HTERT RPE-1 (cell line): ENCODE measurements around the gene GABPA.
"Not testable (repeated sequence)": the region's sequence is repeated elsewhere in the genome, so short reads cannot be mapped to it uniquely, and the experiment has no call there.

ENCODE experiments used
- in situ Hi-C: fragments of 300-500 bp; cut with MboI; formaldehyde crosslinking; loops from 4 replicates; pipeline ENCODE4 v1.14.3; 2020; ENCODE audit warnings: low sequenced_read_pairs

Gene GABPA

DNA sequence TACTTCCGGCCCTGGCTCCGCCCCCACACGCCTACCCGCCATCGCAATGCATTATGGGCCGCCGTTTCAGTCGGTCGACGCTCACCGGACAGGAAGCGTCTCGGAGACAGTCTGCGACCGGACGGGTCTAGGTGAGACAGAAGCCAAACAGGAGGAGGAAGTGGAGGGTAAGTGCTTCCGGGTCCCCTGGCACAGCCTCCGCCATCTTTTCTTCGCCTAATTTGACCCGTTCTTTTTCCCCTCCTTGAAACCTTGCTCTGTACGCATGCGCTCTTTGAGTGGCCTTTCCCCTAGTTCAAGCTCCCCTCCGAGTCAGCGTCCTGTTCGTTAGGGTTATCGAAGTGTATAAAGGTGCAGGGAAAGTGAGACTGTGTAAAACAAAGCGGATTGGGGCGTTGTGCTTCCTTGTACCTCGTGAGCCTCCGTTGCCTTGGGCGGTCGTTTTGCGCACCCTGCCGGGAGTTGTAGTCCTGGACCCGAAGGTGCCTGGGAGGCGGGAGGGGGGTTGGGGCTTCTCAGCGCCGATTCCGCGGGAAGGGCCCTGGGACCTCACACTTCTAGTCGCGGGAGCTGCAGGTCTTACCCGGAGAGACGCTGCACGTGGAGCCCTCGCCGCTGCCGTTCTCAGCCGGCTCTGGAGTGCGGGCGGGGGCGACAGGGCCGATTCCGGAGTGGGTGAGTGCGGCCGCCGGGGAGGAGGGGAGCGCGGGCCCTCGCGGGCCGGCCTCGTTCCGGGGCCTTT, at the start of gene GABPA, which contains the start of gene ATP5PF:
GABPA (plus strand) TSS at position 69 of the 742 bp plus-strand sequence. CDS start 6,627 bp downstream, outside the sequence.
ATP5PF (minus strand) TSS at position 1 of the 742 bp plus-strand sequence. CDS start 5,110 bp downstream, outside the sequence.
- in situ Hi-C loops, result no loop called here

DNA sequence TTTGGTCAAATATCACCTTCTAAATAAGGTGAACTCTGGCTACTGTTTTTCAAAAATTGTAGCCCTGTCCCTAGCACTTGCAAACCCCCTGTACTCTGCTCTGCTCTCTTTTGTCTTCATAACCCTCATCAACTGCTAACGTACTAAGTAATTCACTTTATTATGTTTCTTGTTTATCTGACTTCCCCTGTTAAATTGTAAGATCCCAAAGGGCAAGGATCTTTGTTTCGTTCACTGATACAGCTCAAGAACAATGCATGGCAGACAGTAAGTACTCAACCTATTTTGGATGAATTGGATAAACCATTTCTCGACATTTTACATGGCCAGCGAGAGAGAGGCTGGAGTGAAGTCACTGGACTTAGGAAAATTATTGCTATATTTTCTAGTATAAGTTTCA, 47.0 kb upstream of the GABPA start:
- in situ Hi-C loops, result no loop called here

DNA sequence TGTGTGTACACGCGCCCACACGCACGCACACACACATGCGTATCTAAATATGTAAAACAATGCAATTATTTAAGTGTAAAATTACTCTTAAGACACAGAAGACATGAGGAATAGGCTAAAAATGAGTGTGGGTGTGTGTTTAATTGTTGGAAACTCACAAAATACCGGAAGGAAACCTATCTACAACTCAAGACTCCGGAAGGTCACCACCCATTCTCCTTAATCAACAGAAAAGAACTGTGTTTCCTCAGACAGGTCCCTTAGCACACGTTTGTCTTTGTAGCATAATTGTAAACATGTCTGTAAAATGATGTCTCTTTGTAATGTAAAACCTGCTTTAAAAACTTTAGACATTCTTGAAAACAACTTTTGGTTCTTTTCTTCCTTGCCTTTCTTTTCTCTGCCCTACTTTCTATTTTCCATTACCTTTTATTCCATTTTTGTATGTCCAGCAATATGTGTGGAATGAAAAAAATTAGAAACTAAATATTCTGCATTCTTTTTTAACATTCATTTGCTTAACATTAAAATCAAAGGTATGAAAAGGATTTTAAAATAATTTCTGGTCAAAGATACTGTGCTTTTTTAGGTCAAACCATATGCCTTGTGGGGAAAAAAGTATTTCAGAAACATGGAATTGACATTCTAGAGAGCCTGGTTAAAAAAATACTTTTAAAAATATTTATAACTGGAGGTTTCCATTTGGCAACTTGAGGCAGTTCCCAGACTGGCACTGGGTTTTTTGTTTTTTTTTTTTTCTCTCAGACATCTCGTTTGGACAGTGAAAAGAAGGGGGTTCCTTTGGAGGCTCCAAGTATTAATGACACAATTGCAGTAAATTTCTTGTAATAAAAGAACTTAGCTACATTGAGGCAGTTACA, 46.3 kb upstream of the GABPA start:
- in situ Hi-C loops, result no loop called here

DNA sequence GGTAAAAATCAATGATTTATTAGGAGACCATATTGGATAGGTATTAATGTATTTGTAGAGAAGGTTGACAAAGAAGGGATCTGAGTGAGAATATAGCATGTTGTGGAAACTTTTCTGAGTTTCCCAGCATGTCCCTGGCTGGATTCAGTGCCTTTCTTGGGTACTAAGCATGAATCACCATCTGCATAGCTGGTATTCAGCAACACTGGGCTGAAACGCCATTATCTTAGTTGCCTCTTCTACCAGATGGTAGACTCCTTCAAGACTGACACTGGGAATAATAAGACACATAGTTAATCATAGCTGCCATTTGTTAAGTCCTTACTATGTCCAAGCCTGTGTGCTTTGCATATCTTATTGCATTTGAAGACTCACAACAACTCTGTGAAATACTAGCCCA, 45.5 kb upstream of the GABPA start:
- in situ Hi-C loops, result no loop called here

DNA sequence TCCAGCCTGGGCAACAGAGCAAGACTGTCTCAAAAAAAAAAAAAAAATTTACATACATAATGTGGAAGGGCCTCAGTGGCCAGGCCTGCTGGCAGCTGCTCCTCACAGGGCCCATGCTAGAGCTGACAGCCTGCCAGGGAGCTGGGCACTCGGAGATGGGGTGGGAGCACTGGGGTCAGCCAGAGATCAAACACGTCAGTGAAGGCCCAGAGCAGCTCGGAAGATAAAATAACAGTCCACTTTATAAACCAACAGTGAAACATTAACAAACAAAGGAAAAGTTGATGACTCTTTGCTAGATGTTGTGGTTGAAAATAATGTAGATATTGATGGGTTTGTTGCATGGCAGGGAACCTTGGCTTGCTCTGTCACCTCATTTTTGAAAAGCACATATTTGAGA, 42.8 kb upstream of the GABPA start:
- in situ Hi-C loops, result no loop called here

DNA sequence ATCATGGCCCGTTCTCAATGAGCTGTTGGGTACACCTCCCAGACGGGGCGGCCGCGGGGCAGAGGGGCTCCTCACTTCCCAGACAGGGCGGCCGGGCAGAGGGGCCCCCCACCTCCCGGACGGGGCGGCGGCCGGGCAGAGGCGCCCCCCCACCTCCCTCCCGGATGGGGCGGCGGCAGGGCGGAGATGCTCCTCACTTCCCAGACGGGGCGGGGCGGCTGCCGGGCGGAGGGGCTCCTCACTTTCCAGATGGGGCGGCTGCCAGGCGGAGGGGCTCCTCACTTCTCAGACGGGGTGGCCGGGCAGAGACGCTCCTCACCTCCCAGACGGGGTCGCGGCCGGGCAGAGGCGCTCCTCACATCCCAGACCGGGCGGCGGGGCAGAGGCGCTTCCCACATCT, 39.3 kb upstream of the GABPA start:
- in situ Hi-C loops, result not testable (repeated sequence)

DNA sequence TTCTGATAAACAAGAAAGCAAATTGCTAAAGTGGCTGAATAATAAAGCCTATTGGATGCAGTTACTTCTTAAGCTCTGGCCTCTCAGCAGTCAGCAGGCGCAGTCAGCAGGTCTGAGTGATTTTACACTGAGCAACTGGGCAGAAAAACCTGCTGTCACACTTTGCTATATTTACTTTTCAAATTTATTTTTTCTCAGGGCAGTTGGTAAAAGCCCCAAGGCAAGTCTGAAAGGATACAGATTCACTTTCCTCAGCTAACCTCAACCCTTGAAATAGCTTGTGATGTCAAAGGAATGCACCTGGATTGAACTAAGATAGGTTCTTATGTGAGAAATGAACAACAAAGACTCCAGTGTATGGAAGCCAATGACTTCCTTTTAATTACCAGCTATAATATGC, 34.0 kb upstream of the GABPA start:
- in situ Hi-C loops, result no loop called here

DNA sequence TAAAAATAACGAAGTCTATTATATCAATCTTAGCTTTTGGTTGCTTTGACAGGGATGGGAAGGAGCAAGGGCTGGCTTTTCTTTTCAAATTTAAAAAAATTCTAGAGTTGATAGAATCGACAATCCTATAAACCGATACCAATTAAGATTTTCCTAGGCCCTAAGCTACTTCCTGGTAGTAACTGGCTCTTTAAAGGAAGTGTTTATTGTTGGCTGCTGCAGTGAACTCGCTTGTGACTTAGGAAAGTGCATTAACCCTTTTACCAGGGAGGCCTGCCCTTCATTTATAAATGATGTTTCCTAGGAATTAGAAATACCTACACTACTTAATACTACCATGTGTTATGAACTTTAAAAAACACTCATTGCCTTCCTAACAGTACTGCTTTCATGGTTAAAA, 33.2 kb upstream of the GABPA start:
- in situ Hi-C loops, result no loop called here

DNA sequence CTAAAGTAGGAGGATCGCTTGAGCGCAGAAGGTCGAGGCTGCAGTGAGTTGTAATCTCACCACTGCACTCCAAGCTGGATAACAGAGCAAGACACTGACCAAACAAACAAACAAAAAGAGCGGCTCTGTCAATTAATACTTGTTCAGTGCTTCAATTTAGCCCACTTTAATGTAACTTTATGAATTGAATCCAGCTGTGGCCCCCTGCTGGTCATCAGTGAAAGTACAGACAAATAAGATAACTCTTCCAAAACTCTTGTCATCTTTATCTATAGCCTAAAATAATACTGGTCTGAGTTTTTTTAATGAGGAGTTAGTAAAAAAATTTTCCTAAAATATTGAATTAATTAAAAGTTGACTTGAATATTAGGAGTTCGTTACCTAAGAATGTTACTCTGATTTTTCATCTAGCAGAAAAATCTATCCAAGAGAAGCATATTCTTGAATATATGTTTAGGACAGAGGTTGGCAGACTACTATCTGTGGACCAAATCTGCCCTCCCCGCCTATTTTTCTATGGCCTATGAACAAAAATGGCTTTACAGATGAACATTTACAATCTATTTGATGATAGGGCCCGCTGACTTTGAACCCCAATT, 26.2 kb upstream of the GABPA start:
- in situ Hi-C loops, result no loop called here

DNA sequence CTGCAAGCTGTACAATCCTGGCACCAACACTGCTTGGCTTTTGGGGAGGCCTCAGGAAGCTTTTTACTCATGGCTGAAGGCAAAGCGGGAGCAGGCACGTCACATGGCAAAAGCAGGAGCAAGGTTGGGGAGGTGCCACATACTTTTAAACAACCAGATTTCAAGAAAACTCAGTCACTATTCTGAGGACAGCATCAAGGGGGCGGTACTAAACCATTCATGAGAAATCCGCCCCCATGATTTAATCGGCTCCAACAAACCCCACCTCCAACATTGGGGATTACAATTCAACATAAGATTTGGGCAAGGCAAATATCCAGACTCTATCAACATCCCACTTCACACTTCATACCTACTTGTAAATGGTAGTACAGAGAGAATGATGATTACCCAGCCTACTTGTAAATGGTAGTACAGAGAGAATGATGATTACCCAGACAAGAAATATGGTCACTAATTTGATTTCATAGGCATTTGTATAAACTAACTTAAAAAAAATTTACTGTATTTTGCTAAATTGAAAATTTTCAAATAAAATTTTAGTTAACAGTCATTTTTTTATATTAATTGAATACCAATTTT, 25.0 kb upstream of the GABPA start:
- in situ Hi-C loops, result no loop called here

DNA sequence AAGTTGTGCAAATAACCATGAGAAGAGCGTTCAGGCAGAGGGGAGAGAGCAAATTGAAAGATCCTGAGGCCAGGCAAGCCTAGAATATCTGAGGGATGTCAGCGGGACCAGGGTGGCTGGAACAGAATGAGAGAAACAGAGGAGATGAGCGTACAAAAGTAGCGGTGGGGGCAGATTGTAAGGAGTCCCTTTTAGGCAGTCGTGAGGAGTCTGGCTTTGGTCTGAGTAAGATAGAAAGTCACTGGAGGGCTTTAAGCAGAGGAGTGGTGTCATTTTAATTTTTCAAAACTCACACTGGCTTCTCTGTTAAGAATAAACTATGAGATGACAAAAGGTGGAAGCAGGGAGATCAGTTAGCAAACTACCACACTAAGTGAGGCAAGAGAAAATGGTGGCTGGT, 24.2 kb upstream of the GABPA start:
- in situ Hi-C loops, result no loop called here

DNA sequence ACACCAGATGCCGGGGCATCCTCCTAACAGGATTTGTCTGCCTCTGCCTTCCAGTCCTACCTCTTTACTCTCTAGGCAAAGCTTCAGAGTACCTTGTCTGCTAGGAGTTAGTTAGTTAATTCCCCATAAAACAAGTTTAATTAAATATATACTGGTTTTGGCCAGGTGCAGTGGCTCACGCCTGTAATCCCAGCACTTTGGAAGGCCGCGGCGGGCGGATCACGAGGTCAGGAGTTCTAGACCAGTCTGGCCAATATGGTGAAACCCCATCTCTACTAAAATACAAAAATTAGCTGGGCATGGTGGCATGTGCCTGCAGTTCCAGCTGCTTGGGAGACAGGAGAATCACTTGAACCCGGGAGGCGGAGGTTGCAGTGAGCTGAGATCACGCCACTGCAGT, 20.7 kb upstream of the GABPA start:
- in situ Hi-C loops, result not testable (repeated sequence)

DNA sequence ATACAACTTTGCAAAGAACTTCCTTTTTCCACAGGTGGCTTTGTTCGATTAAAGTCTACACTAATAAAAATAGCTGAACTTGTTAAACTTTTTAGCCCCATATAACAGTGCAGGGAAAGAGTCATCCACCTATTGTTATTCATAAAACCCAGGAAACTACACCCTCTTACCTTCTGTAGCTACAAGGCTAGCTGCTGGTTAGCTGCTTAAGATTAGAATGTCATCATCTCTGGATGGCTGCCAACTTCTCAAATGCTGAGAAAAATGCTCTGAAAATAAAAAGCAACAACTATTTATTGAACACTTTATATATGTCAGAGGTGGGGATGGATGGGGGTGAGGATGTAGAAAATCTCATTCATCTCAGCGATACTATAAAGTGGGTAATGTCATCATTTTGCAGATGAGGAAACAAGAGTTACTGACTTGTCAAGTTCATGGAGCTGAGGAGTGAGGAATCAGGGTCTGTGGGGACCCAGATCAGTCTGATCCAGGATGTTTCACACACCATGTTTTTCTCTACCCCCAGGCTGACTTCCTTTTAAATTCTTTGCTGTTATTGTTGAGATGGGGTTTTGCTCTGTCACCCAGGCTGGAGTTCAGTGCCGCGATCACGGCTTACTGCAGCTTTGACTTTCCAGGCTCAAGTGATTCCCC, 17.2 kb upstream of the GABPA start:
- in situ Hi-C loops, result no loop called here

DNA sequence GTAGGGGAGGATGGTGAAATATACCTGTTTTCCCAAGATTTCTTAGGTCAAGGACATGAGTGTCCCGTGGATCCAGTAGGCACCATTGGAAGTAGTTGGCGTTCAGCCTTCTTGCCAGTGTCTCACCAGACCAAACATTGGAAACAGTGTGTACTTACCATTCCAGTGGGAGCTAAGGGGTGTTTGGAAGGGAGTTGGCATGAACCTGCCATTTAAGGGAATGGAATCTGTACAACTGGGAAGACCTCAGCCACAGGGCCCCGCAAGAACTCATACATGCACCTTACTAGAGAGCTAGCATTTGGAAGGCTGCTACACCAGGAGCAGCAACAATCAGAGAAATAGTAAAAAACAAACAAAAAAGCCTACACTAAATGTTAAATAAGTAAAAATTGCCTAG, 12.8 kb upstream of the GABPA start:
- in situ Hi-C loops, result no loop called here

DNA sequence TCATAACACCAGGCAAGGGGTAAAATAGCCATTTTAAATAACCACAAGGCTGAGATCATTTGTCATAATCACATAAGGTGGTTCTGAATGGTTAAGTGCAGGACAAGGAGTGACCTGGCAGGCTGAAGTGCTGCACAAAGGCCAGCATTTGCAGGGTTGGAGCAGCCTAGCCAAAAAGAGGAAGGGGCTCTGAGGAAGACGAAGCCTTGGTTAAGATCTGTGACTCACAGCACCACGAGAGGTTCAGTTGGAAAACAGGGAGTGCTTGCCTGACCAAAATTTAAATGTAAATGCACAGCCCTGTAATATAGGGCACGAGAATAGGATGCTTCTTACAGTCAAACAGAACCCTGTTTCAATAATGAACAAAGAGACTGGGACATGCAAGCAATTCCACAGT, 12.1 kb upstream of the GABPA start:
- in situ Hi-C loops, result no loop called here

DNA sequence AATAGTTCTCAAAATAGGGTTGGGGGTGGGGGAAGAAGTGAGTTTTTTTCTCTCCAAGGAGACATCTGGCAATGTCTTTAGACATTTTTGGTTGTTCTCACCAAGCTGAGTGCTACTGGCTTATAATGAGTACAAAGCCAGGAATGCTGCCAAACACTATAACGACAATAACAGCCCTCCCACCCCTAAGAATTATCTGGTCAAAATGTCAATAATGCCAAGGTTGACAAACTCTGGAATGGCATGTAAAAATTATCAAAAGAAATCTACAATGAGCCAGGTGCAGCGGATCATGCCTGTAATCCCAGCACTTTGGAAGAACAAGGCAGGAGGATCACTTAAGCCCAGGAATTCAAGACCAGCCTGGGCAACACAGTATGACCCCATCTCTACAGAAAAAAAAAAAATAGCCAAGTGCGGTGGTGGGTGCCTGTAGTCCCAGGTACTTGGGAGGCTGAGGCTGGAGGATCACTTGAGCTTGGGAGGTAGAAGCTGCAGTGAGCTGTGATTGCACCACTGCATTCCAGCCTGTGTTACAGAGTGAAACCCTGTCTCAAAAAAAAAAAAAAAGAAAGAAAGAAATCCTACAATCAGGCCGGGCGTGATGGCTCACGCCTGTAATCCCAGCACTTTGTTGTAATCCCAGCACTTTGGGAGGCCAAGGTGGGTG, 2.5 kb upstream of the GABPA start:
- in situ Hi-C loops, result no loop called here

DNA sequence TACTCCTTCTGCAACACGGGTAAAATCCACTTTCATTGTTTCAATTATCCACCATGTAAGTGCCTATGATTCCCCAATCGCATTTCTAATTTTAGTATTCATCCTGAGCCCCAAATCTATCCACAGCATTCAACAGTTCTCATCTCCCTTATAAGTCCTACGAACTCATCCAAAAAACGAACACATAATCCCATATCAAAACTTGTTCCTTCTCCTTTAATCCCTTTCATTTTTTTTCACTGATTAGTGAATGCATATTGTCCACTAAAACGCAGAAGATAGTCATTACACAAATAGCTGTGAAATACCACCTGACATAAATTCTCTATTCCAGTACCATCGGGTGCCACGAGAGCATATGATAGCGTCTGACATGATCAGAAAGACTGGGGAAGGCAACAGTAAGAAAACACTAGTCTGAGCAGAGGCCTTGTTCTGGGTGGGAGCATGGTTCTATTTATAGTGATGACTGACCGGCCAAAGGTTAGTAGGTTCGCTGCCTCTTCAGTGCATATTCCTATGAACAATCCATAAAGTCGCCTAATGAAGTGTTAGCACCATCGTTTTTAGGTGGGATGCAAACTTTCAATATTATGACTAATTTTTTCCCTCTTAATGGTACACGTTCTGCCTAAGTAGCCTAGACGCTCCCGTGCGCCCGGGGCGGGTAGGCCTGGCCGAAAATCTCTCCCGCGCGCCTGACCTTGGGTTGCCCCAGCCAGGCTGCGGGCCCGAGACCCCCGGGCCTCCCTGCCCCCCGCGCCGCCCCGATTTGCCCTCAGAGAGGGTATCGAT, 716 bp upstream of the GABPA start:
- in situ Hi-C loops, result no loop called here

DNA sequence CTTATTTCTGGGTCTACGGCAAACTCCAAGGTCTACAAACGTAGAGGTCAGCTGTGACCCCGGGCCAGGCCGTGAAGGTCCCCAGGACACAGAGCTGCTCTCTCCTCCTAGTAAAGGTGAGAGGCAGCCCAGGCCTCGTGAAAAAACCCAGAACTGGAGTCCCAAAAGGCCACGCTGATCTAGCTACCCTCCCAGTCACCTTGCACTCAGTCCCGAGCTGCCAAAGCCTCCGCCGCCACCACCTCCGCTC, 193 bp upstream of the GABPA start:
- in situ Hi-C loops, result no loop called here

DNA sequence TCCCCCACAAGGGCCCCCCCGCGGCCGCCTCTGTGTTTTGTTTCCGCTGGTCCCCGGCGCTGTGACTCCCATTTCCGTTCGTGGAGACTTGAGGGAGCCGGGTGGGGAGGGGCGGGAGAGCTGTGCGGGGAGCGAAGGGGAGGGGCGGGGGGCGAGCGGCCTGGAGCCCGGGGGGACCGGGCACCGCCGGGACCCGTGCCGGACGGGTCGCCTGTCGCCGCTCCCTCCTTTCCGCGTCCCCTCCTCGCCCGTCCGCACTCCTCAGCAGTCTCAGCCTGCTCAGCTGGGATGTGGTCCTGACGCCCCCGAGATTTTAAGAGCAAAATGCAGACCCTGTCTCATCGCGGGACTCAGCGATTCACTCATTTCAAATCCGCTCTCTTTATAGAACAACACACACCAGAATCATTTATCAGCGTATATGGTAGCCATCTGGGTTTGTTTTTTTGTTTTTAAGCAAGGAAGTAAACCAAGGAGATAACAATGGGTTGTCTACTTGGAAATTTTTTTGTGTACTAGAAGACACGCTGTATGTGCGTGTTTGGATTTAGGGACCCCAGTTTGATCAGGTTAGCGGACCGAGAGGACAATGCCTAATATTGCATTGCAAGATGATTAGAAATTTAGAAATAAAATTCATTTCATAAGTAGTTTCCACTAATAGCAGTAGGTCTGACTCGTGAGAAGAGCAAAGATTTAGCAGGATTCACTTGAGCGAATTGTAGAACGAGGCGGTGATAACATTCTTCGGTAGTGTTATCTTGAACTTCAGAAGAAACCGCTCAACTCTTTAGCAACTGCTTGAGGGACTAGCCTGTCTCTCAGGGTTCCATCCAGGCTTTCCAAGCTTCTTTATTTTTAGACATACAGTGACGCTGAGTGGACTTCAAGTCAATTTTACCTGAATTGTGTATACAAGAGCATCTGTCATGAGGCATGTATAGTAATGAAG, 1.1 kb downstream of the GABPA start:
- in situ Hi-C loops, result no loop called here
